Prostate gland (tissue), 2 donors: ENCODE measurements around the gene SMYD3.

ENCODE experiments used
- POLR2A ChIP-seq: fragments of 450-650 bp; IDR thresholded peaks from one replicate; pipeline ENCODE4 v1.6.1; 2016; ENCODE audit warnings: antibody characterized with exemption, mild to moderate bottlenecking
- TF ChIP-seq, protein P1 (sequence below), 4 experiments: fragments of 200-600 bp in 2 of 4; fragments of 450-650 bp in 2 of 4; sonication (generic) in 2 of 4; IDR thresholded peaks; 1 replicate in 3 of 4; 2 replicates in 1 of 4; pipeline ENCODE4 v1.5.1; 2016 to 2019; ENCODE audit warnings: antibody characterized with exemption in 4 of 4, mild to moderate bottlenecking in 2 of 4, moderate library complexity in 2 of 4

DNA sequence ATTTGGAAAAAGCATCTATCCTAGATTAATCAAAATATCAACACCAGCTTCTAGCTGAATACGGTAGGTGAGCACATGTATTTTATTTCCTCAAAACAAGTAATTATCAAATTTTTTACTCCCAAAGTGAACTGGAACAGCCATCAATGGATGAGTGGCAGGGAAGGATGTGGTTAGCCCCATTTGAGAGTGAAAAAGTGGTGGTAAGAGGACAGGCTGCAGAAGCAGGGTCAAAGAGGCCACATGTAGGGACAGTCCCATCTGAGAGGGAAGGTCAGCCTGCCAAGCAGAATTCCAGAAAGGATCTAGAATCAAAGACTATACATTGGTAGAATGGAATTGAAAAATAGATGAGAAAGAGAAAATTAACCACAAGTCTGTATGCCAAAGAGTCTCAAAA lies 163.8 kb downstream of the SMYD3 start:
- TF ChIP-seq, protein P1, sequence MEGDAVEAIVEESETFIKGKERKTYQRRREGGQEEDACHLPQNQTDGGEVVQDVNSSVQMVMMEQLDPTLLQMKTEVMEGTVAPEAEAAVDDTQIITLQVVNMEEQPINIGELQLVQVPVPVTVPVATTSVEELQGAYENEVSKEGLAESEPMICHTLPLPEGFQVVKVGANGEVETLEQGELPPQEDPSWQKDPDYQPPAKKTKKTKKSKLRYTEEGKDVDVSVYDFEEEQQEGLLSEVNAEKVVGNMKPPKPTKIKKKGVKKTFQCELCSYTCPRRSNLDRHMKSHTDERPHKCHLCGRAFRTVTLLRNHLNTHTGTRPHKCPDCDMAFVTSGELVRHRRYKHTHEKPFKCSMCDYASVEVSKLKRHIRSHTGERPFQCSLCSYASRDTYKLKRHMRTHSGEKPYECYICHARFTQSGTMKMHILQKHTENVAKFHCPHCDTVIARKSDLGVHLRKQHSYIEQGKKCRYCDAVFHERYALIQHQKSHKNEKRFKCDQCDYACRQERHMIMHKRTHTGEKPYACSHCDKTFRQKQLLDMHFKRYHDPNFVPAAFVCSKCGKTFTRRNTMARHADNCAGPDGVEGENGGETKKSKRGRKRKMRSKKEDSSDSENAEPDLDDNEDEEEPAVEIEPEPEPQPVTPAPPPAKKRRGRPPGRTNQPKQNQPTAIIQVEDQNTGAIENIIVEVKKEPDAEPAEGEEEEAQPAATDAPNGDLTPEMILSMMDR (IDR thresholded peaks at IDR 0.05): no peak
- TF ChIP-seq POLR2A: no peak
